ENCODE results near the gene ATP6V0A1. TPM values are rescaled to one million over a fixed set of nuclear protein-coding genes. Genes with fewer than 3 reads are reported as not detected.
A peak's percentile ranks its signal among the peaks of the same experiment; 100 is the strongest.

Gene ATP6V0A1
- total and polyA plus RNA-seq, 7 experiments from 2014 or later, result 10.7 to 74.8 (median 17.4) TPM

GRCh38 chr17:42519546-42520491 is 61.1 kb downstream of the ATP6V0A1 start:
- Mint-ChIP-seq H3K36me3 (peaks cover 0 to 16% (median 0%) of the 10 kb centered on the region in 5 donors), H3K27ac (peak overlapping the region in 1 of 9 donors; percentile 8), H3K27me3 (peaks cover 0 to 4% (median 0%) of the 10 kb centered on the region in 5 donors), H3K4me1 (peaks cover 5 to 14% (median 5%) of the 10 kb centered on the region in 7 donors), H3K9me3 (no peaks in the 10 kb centered on the region), H3K4me3 (no peak overlapping the region)
- Histone ChIP-seq H3K9me3 (ENCODE audit: control insufficient read depth in 2 of 3, low read length in 3 of 3) (no peaks in the 10 kb centered on the region), H3K27me3 (ENCODE audit: control insufficient read depth in 2 of 2, insufficient read depth in 2 of 2, low read length in 2 of 2) (no peaks in the 10 kb centered on the region), H3K27ac (ENCODE audit: low read depth, low read length) (no peak overlapping the region), H3K4me3 (ENCODE audit: low read length) (no peak overlapping the region), H3K36me3 (ENCODE audit: control insufficient read depth in 2 of 3, insufficient read depth in 3 of 3, low read length in 3 of 3) (peaks cover 0 to 19% (median 8%) of the 10 kb centered on the region in 3 experiments), H3K4me1 (ENCODE audit: control insufficient read depth in 2 of 2, insufficient read depth in 2 of 2, low read length in 2 of 2) (no peaks in the 10 kb centered on the region)
- intact Hi-C loops (cut with micrococcal nuclease), result no loop called here
- ATAC-seq, result no peak
- ChIA-PET POLR2A (interaction anchor here (0.6 to 1.1 kb wide), 5 partner anchors 11 to 166 kb away, joined by 3 to 7 read pairs (median 3); no protein-coding TSS in a partner anchor), CTCF (interaction anchor here (1.6 to 2.0 kb wide), 3 partner anchors 58 to 92 kb away, joined by 5 to 8 read pairs (median 6); no protein-coding TSS in a partner anchor)
- DNase-seq, result no peak

- Histone ChIP-seq H3K27ac (ENCODE audit: low read depth, low read length) (no peak overlapping the region), H3K4me3 (ENCODE audit: low read length) (no peak overlapping the region), H3K4me1 (ENCODE audit: control insufficient read depth in 2 of 2, insufficient read depth in 2 of 2, low read length in 2 of 2) (no peaks in the 10 kb centered on the region), H3K9me3 (ENCODE audit: control insufficient read depth in 2 of 3, low read length in 3 of 3) (no peaks in the 10 kb centered on the region), H3K36me3 (ENCODE audit: control insufficient read depth in 2 of 3, insufficient read depth in 3 of 3, low read length in 3 of 3) (peaks cover 0 to 19% (median 8%) of the 10 kb centered on the region in 3 experiments), H3K27me3 (ENCODE audit: control insufficient read depth in 2 of 2, insufficient read depth in 2 of 2, low read length in 2 of 2) (no peaks in the 10 kb centered on the region)
- POLR2A ChIA-PET, result interaction anchor here (0.5 to 1.1 kb wide), 3 partner anchors 10 to 200 kb away, joined by 3 to 7 read pairs (median 3); no protein-coding TSS in a partner anchor
- H3K4me1 Mint-ChIP-seq, result peaks cover 5 to 14% (median 5%) of the 10 kb centered on the region in 7 donors
- no peaks in the 10 kb centered on the region for H3K9me3 Mint-ChIP-seq
- no peak for ATAC-seq
- intact Hi-C loops (cut with micrococcal nuclease), result no loop called here
- peak in 1 of 9 donors; percentile 12 for DNase-seq
- H3K27ac Mint-ChIP-seq, result peak overlapping the region in 1 of 9 donors; percentile 8
- no peak overlapping the region for H3K4me3 Mint-ChIP-seq
- peaks cover 0 to 16% (median 0%) of the 10 kb centered on the region in 5 donors for H3K36me3 Mint-ChIP-seq
- peaks cover 0 to 4% (median 0%) of the 10 kb centered on the region in 5 donors for H3K27me3 Mint-ChIP-seq
- CTCF ChIA-PET, result interaction anchor here (0.6 to 2.0 kb wide), 7 partner anchors 55 to 543 kb away, joined by 3 to 8 read pairs (median 3); no protein-coding TSS in a partner anchor
Measured at GRCh38 chr17:42520540-42520951, 61.9 kb downstream of the ATP6V0A1 start.

- Histone ChIP-seq H3K4me1 (ENCODE audit: control insufficient read depth in 2 of 2, insufficient read depth in 2 of 2, low read length in 2 of 2) (no peaks in the 10 kb centered on the region), H3K27ac (ENCODE audit: low read depth, low read length) (no peak overlapping the region), H3K27me3 (ENCODE audit: control insufficient read depth in 2 of 2, insufficient read depth in 2 of 2, low read length in 2 of 2) (no peaks in the 10 kb centered on the region), H3K9me3 (ENCODE audit: control insufficient read depth in 2 of 3, low read length in 3 of 3) (no peaks in the 10 kb centered on the region), H3K4me3 (ENCODE audit: low read length) (no peak overlapping the region), H3K36me3 (ENCODE audit: control insufficient read depth in 2 of 3, insufficient read depth in 3 of 3, low read length in 3 of 3) (peaks cover 0 to 19% (median 8%) of the 10 kb centered on the region in 3 experiments)
- H3K27me3 Mint-ChIP-seq, result peaks cover 0 to 4% (median 0%) of the 10 kb centered on the region in 5 donors
- no peaks in the 10 kb centered on the region for H3K9me3 Mint-ChIP-seq
- no peak for ATAC-seq
- no peak overlapping the region for H3K27ac Mint-ChIP-seq
- H3K4me3 Mint-ChIP-seq, result no peak overlapping the region
- ChIA-PET CTCF (interaction anchor here (0.6 to 2.0 kb wide), 5 partner anchors 56 to 544 kb away, joined by 3 to 8 read pairs (median 3); no protein-coding TSS in a partner anchor), POLR2A (interaction anchor here (0.5 to 1.1 kb wide), 2 partner anchors 9 to 200 kb away, joined by 3 to 7 read pairs; no protein-coding TSS in a partner anchor)
- H3K4me1 Mint-ChIP-seq, result peaks cover 5 to 14% (median 5%) of the 10 kb centered on the region in 7 donors
- intact Hi-C loops (cut with micrococcal nuclease), result no loop called here
- H3K36me3 Mint-ChIP-seq, result peaks cover 0 to 16% (median 0%) of the 10 kb centered on the region in 5 donors
- no peak for DNase-seq
Measured at GRCh38 chr17:42521036-42521435, 62.4 kb downstream of the ATP6V0A1 start.

- intact Hi-C loops (cut with micrococcal nuclease), result no loop called here
- no peaks in the 10 kb centered on the region for H3K4me1 ChIP-seq (ENCODE audit: control insufficient read depth in 2 of 2, insufficient read depth in 2 of 2, low read length in 2 of 2)
- H3K4me1 Mint-ChIP-seq, result peaks cover 5 to 14% (median 5%) of the 10 kb centered on the region in 7 donors
- DNase-seq (no peak), ATAC-seq (no peak)
- peaks cover 0 to 19% (median 8%) of the 10 kb centered on the region in 3 experiments for H3K36me3 ChIP-seq (ENCODE audit: control insufficient read depth in 2 of 3, insufficient read depth in 3 of 3, low read length in 3 of 3)
- no peaks in the 10 kb centered on the region for H3K9me3 Mint-ChIP-seq
- H3K9me3 ChIP-seq (ENCODE audit: control insufficient read depth in 2 of 3, low read length in 3 of 3), result no peaks in the 10 kb centered on the region
- CTCF ChIA-PET, result interaction anchor here (2.0 kb wide), 1 partner anchor 94 kb away, joined by 8 read pairs; no protein-coding TSS in a partner anchor
- H3K4me3 ChIP-seq (ENCODE audit: low read length), result no peak overlapping the region
- H3K4me3 Mint-ChIP-seq, result no peak overlapping the region
- no peaks in the 10 kb centered on the region for H3K27me3 ChIP-seq (ENCODE audit: control insufficient read depth in 2 of 2, insufficient read depth in 2 of 2, low read length in 2 of 2)
- peaks cover 0 to 4% (median 0%) of the 10 kb centered on the region in 5 donors for H3K27me3 Mint-ChIP-seq
- H3K36me3 Mint-ChIP-seq, result peaks cover 0 to 16% (median 0%) of the 10 kb centered on the region in 5 donors
- H3K27ac ChIP-seq (ENCODE audit: low read depth, low read length), result no peak overlapping the region
- no peak overlapping the region for H3K27ac Mint-ChIP-seq
- POLR2A ChIA-PET, result no interaction called here
Measured at GRCh38 chr17:42521666-42522262, 63.1 kb downstream of the ATP6V0A1 start.

GRCh38 chr17:42522263-42522790 is 63.6 kb downstream of the ATP6V0A1 start:
- H3K4me3 ChIP-seq (ENCODE audit: low read length), result no peak overlapping the region
- H3K4me3 Mint-ChIP-seq, result no peak overlapping the region
- ChIA-PET POLR2A (no interaction called here), CTCF (no interaction called here)
- H3K36me3 Mint-ChIP-seq, result peaks cover 0 to 16% (median 0%) of the 10 kb centered on the region in 5 donors
- DNase-seq (no peak), ATAC-seq (no peak)
- peaks cover 3 to 16% (median 8%) of the 10 kb centered on the region in 7 donors for H3K4me1 Mint-ChIP-seq
- peaks cover 0 to 6% (median 0%) of the 10 kb centered on the region in 5 donors for H3K27me3 Mint-ChIP-seq
- peaks cover 0 to 19% (median 8%) of the 10 kb centered on the region in 3 experiments for H3K36me3 ChIP-seq (ENCODE audit: control insufficient read depth in 2 of 3, insufficient read depth in 3 of 3, low read length in 3 of 3)
- no peak overlapping the region for H3K27ac Mint-ChIP-seq
- H3K9me3 Mint-ChIP-seq, result no peaks in the 10 kb centered on the region
- H3K9me3 ChIP-seq (ENCODE audit: control insufficient read depth in 2 of 3, low read length in 3 of 3), result no peaks in the 10 kb centered on the region
- H3K27ac ChIP-seq (ENCODE audit: low read depth, low read length), result no peak overlapping the region
- H3K27me3 ChIP-seq (ENCODE audit: control insufficient read depth in 2 of 2, insufficient read depth in 2 of 2, low read length in 2 of 2), result no peaks in the 10 kb centered on the region
- H3K4me1 ChIP-seq (ENCODE audit: control insufficient read depth in 2 of 2, insufficient read depth in 2 of 2, low read length in 2 of 2), result peaks cover 0 to 5% of the 10 kb centered on the region in 2 donors
- intact Hi-C loops (cut with micrococcal nuclease), result no loop called here

GRCh38 chr17:42522798-42523278 is 64.2 kb downstream of the ATP6V0A1 start:
- ChIA-PET CTCF (no interaction called here), POLR2A (no interaction called here)
- no peaks in the 10 kb centered on the region for H3K9me3 Mint-ChIP-seq
- peaks cover 0 to 16% (median 0%) of the 10 kb centered on the region in 5 donors for H3K36me3 Mint-ChIP-seq
- H3K4me1 Mint-ChIP-seq, result peaks cover 4 to 12% (median 6%) of the 10 kb centered on the region in 7 donors
- Histone ChIP-seq H3K4me3 (ENCODE audit: low read length) (no peak overlapping the region), H3K36me3 (ENCODE audit: control insufficient read depth in 2 of 3, insufficient read depth in 3 of 3, low read length in 3 of 3) (peaks cover 0 to 19% (median 8%) of the 10 kb centered on the region in 3 experiments), H3K9me3 (ENCODE audit: control insufficient read depth in 2 of 3, low read length in 3 of 3) (no peaks in the 10 kb centered on the region), H3K27ac (ENCODE audit: low read depth, low read length) (no peak overlapping the region), H3K4me1 (ENCODE audit: control insufficient read depth in 2 of 2, insufficient read depth in 2 of 2, low read length in 2 of 2) (peaks cover 0 to 6% of the 10 kb centered on the region in 2 donors), H3K27me3 (ENCODE audit: control insufficient read depth in 2 of 2, insufficient read depth in 2 of 2, low read length in 2 of 2) (no peaks in the 10 kb centered on the region)
- intact Hi-C loops (cut with micrococcal nuclease), result no loop called here
- H3K27ac Mint-ChIP-seq, result peak overlapping the region in 1 of 9 donors; percentile 46
- DNase-seq, result no peak
- ATAC-seq, result no peak
- H3K4me3 Mint-ChIP-seq, result no peak overlapping the region
- H3K27me3 Mint-ChIP-seq, result peaks cover 0 to 6% (median 0%) of the 10 kb centered on the region in 5 donors

Measured in naive thymus-derived CD4-positive, alpha-beta T cell (primary cell).